Gastrocnemius medialis (tissue), 4 donors: ENCODE measurements around the gene NAPB.

ENCODE experiments used
- CTCF ChIP-seq, 5 experiments: fragments of 450-650 bp in 3 of 5; fragments of 200-600 bp in 2 of 5; sonication (generic) in 2 of 5; IDR thresholded peaks in 4 of 5; conservative IDR thresholded peaks in 1 of 5; 1 replicate in 4 of 5; 2 replicates in 1 of 5; pipeline ENCODE4 v1.5.1; 2016 to 2019; ENCODE audit warnings: antibody characterized with exemption in 5 of 5, mild to moderate bottlenecking in 3 of 5, moderate library complexity in 3 of 5
- POLR2A ChIP-seq, 2 donors: fragments of 450-650 bp; IDR thresholded peaks; one replicate each; pipeline ENCODE4 v1.6.1; 2017; ENCODE audit warnings: antibody characterized with exemption in 2 of 2, mild to moderate bottlenecking in 2 of 2, moderate library complexity in 2 of 2

- TF ChIP-seq POLR2A (IDR thresholded peaks at IDR 0.05) (no peak), CTCF (IDR thresholded peaks at IDR 0.05 in 4 of 5, conservative IDR thresholded peaks at IDR 0.05 in 1 of 5) (no peak)
Observed at GRCh38 chr20:23438661-23439060, 17.4 kb upstream of the NAPB start.
